Astrocyte of the cerebellum (primary cell): ENCODE measurements around the gene PRR19.
A peak's percentile ranks its signal among the peaks of the same experiment; 100 is the strongest.

Experiments
- DNase-seq: peaks from one replicate; pipeline ENCODE4 v3.0.0-alpha.2; 2011; ENCODE audit warnings: low read depth
- H3K4me3 ChIP-seq: 2 replicates; pipeline ENCODE4 v1.5.1; 2011; ENCODE audit warnings: mild to moderate bottlenecking, low read depth, low read length, moderate library complexity
- CTCF ChIP-seq: IDR thresholded peaks from 2 replicates; pipeline ENCODE4 v1.5.1; 2012; ENCODE audit warnings: low read length, low read depth, moderate library complexity, mild to moderate bottlenecking; ENCODE audit errors: missing control alignments
- in situ Hi-C: cut with HindIII; loops from 2 replicates; pipeline ENCODE4 v1.10.0; 2017; ENCODE audit warnings: low sequenced_read_pairs

PRR19 gene

GRCh38 chr19:42276821-42277220, 25.1 kb upstream of the PRR19 start:
- no peak overlapping the region for H3K4me3 ChIP-seq
- no peak for TF ChIP-seq CTCF
- no peak for DNase-seq
- in situ Hi-C loops = no loop called here

GRCh38 chr19:42277821-42278451, 24.0 kb upstream of the PRR19 start:
- in situ Hi-C loops = no loop called here
- no peak overlapping the region for H3K4me3 ChIP-seq
- no peak for TF ChIP-seq CTCF
- no peak for DNase-seq

GRCh38 chr19:42278452-42279154, 23.3 kb upstream of the PRR19 start:
- in situ Hi-C loops = no loop called here

GRCh38 chr19:42279155-42279901, 22.6 kb upstream of the PRR19 start:
- TF ChIP-seq CTCF = no peak
- H3K4me3 ChIP-seq = peak overlapping the region; percentile 75
- in situ Hi-C loops = no loop called here
- no peak for DNase-seq

More at GRCh38 chr19:42278452-42279154, 23.3 kb upstream of the PRR19 start:
- no peak for DNase-seq
- TF ChIP-seq CTCF = no peak
- H3K4me3 ChIP-seq = no peak overlapping the region

- in situ Hi-C loops = no loop called here
- H3K4me3 ChIP-seq = peak overlapping the region; percentile 75
- peak; percentile 91 for TF ChIP-seq CTCF
- no peak for DNase-seq
Observed at GRCh38 chr19:42279902-42280814, 21.8 kb upstream of the PRR19 start.

GRCh38 chr19:42280815-42281145, 21.2 kb upstream of the PRR19 start:
- DNase-seq = no peak
- TF ChIP-seq CTCF = no peak
- peak overlapping the region; percentile 75 for H3K4me3 ChIP-seq
- in situ Hi-C loops = no loop called here
